ENCODE measurements around the gene TAF5L. TPM values are rescaled to one million over a fixed set of nuclear protein-coding genes. Genes with fewer than 3 reads are reported as not detected.

TAF5L gene
- total and polyA plus RNA-seq, 3 experiments from 2014 or later, result 7.2 to 31.7 (median 30.5) TPM

- ChIA-PET POLR2A (no interaction called here), CTCF (no interaction called here)
- Mint-ChIP-seq H3K4me1 (peaks cover 6 to 15% (median 10%) of the 10 kb centered on the region in 3 donors), H3K36me3 (peaks cover 0 to 76% (median 16%) of the 10 kb centered on the region in 3 donors), H3K9me3 (no peaks in the 10 kb centered on the region), H3K4me3 (peak overlapping the region in 1 of 7 donors; percentile 32), H3K27me3 (peaks cover 0 to 1% of the 10 kb centered on the region in 2 donors), H3K27ac (peak overlapping the region in 1 of 8 donors; percentile 29)
- Histone ChIP-seq H3K27ac (ENCODE audit: low read depth, low read length) (no peak overlapping the region), H3K36me3 (ENCODE audit: insufficient read depth, low read length) (peaks cover 25% of the 10 kb centered on the region), H3K27me3 (ENCODE audit: insufficient read depth, low read length, poor library complexity, severe bottlenecking) (no peaks in the 10 kb centered on the region), H3K4me3 (ENCODE audit: low read length) (no peak overlapping the region), H3K4me1 (ENCODE audit: insufficient read depth, low read length) (no peaks in the 10 kb centered on the region), H3K9me3 (ENCODE audit: low read length) (no peaks in the 10 kb centered on the region)
- DNase-seq, result no peak
Observed at GRCh38 chr1:229640455-229640854, 14.5 kb upstream of the TAF5L start.

DNA sequence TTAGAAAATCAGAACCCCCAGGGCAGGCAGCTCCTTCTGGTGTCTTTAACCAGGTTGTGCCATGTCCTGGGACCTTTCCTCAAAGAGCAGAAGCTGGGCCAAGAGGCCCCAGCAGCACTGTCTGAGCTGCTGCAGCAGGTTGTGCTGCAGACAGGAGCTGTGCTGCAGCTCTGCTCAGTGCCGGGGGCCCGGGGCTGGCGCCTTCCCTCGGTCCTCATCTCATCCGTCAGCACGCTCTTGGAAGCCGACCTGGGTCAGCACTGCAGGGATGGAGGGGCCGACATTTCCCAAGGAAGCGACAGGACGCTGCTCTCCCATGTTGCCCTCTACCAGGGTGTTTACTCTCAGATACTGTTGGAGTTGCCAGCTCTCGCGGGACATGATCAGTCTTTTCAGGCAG lies 11.8 kb upstream of the TAF5L start:
- Histone ChIP-seq H3K27me3 (ENCODE audit: insufficient read depth, low read length, poor library complexity, severe bottlenecking) (no peaks in the 10 kb centered on the region), H3K4me3 (ENCODE audit: low read length) (no peak overlapping the region), H3K4me1 (ENCODE audit: insufficient read depth, low read length) (no peaks in the 10 kb centered on the region), H3K36me3 (ENCODE audit: insufficient read depth, low read length) (peaks cover 34% of the 10 kb centered on the region), H3K27ac (ENCODE audit: low read depth, low read length) (no peak overlapping the region), H3K9me3 (ENCODE audit: low read length) (no peaks in the 10 kb centered on the region)
- peaks cover 6 to 15% (median 10%) of the 10 kb centered on the region in 3 donors for H3K4me1 Mint-ChIP-seq
- peaks cover 0 to 68% (median 21%) of the 10 kb centered on the region in 3 donors for H3K36me3 Mint-ChIP-seq
- no peaks in the 10 kb centered on the region for H3K27me3 Mint-ChIP-seq
- H3K9me3 Mint-ChIP-seq, result no peaks in the 10 kb centered on the region
- ChIA-PET POLR2A (no interaction called here), CTCF (interaction anchor here (0.6 kb wide), 1 partner anchor 95 kb away, joined by 3 read pairs; no protein-coding TSS in a partner anchor)
- H3K4me3 Mint-ChIP-seq, result no peak overlapping the region
- DNase-seq, result no peak
- H3K27ac Mint-ChIP-seq, result no peak overlapping the region

- peak overlapping the region in 1 of 8 donors; percentile 17 for H3K27ac Mint-ChIP-seq
- H3K9me3 Mint-ChIP-seq, result no peaks in the 10 kb centered on the region
Observed at GRCh38 chr1:229636042-229636441, 10.1 kb upstream of the TAF5L start.

DNA sequence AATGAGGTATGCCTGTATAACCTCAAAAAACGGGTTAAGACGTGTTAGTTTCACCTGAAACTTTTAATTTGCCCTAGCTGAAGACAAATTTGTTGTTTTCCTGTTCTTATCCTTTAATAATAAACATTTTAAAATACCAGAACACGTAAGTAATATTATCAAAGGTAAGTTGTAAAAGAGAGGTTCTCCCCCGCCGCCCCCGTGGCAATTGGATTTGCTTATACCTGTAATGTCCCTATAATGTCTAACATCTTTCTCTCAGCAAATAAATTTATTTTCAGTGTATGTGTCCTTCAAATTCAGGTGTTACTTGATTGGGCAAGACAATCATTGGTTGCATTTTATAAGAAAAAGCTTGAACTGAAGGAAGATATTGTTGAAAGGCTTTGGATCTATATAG lies 6.0 kb upstream of the TAF5L start:
- Histone ChIP-seq H3K4me1 (ENCODE audit: insufficient read depth, low read length) (peaks cover 6% of the 10 kb centered on the region), H3K36me3 (ENCODE audit: insufficient read depth, low read length) (peaks cover 24% of the 10 kb centered on the region), H3K9me3 (ENCODE audit: low read length) (no peaks in the 10 kb centered on the region), H3K27ac (ENCODE audit: low read depth, low read length) (no peak overlapping the region), H3K27me3 (ENCODE audit: insufficient read depth, low read length, poor library complexity, severe bottlenecking) (no peaks in the 10 kb centered on the region), H3K4me3 (ENCODE audit: low read length) (no peak overlapping the region)
- Mint-ChIP-seq H3K4me1 (peaks cover 20 to 36% (median 36%) of the 10 kb centered on the region in 3 donors), H3K36me3 (peaks cover 0 to 54% (median 15%) of the 10 kb centered on the region in 3 donors), H3K27ac (no peak overlapping the region), H3K27me3 (no peaks in the 10 kb centered on the region), H3K9me3 (no peaks in the 10 kb centered on the region), H3K4me3 (no peak overlapping the region)
- ChIA-PET POLR2A (no interaction called here), CTCF (interaction anchor here (0.7 to 1.5 kb wide), 3 partner anchors 8 to 709 kb away, joined by 3 to 5 read pairs (median 4); partner anchors contain the start of gene ABCB10)
- DNase-seq, result no peak

More at GRCh38 chr1:229636042-229636441, 10.1 kb upstream of the TAF5L start:
- DNase-seq, result no peak
- no peak overlapping the region for H3K4me3 Mint-ChIP-seq
- H3K4me1 ChIP-seq (ENCODE audit: insufficient read depth, low read length), result no peaks in the 10 kb centered on the region
- ChIA-PET POLR2A (interaction anchor here (1.4 kb wide), 1 partner anchor 77 kb away, joined by 3 read pairs; the partner anchor contains the start of gene ABCB10), CTCF (no interaction called here)
- no peaks in the 10 kb centered on the region for H3K27me3 Mint-ChIP-seq
- H3K4me3 ChIP-seq (ENCODE audit: low read length), result no peak overlapping the region
- peaks cover 11 to 23% (median 13%) of the 10 kb centered on the region in 3 donors for H3K4me1 Mint-ChIP-seq
- no peaks in the 10 kb centered on the region for H3K9me3 ChIP-seq (ENCODE audit: low read length)
- no peaks in the 10 kb centered on the region for H3K27me3 ChIP-seq (ENCODE audit: insufficient read depth, low read length, poor library complexity, severe bottlenecking)
- H3K27ac ChIP-seq (ENCODE audit: low read depth, low read length), result no peak overlapping the region
- H3K36me3 Mint-ChIP-seq, result peaks cover 0 to 66% (median 22%) of the 10 kb centered on the region in 3 donors
- peaks cover 34% of the 10 kb centered on the region for H3K36me3 ChIP-seq (ENCODE audit: insufficient read depth, low read length)

GRCh38 chr1:229631148-229631547 lies 5.2 kb upstream of the TAF5L start:
- Mint-ChIP-seq H3K27me3 (no peaks in the 10 kb centered on the region), H3K4me1 (peaks cover 25 to 42% (median 42%) of the 10 kb centered on the region in 3 donors), H3K27ac (peak overlapping the region in 1 of 8 donors; percentile 81), H3K36me3 (peaks cover 0 to 50% (median 10%) of the 10 kb centered on the region in 3 donors), H3K4me3 (no peak overlapping the region), H3K9me3 (no peaks in the 10 kb centered on the region)
- no peak for DNase-seq
- CTCF ChIA-PET, result interaction anchor here (1.2 kb wide), 1 partner anchor 72 kb away, joined by 3 read pairs; the partner anchor contains the start of gene ABCB10
- Histone ChIP-seq H3K4me3 (ENCODE audit: low read length) (no peak overlapping the region), H3K4me1 (ENCODE audit: insufficient read depth, low read length) (peaks cover 8% of the 10 kb centered on the region), H3K27me3 (ENCODE audit: insufficient read depth, low read length, poor library complexity, severe bottlenecking) (no peaks in the 10 kb centered on the region), H3K36me3 (ENCODE audit: insufficient read depth, low read length) (peaks cover 16% of the 10 kb centered on the region), H3K9me3 (ENCODE audit: low read length) (no peaks in the 10 kb centered on the region), H3K27ac (ENCODE audit: low read depth, low read length) (no peak overlapping the region)
- POLR2A ChIA-PET, result interaction anchor here (0.6 kb wide), 1 partner anchor 1466 kb away, joined by 4 read pairs; no protein-coding TSS in a partner anchor

GRCh38 chr1:229629261-229629660 lies 3.3 kb upstream of the TAF5L start:
- POLR2A ChIA-PET, result no interaction called here
- no peak overlapping the region for H3K4me3 ChIP-seq (ENCODE audit: low read length)
- H3K4me3 Mint-ChIP-seq, result peak overlapping the region in 1 of 7 donors; percentile 34
- CTCF ChIA-PET, result no interaction called here
- H3K27me3 Mint-ChIP-seq, result no peaks in the 10 kb centered on the region
- peaks cover 0 to 36% (median 2%) of the 10 kb centered on the region in 3 donors for H3K36me3 Mint-ChIP-seq
- peaks cover 35 to 53% (median 52%) of the 10 kb centered on the region in 3 donors for H3K4me1 Mint-ChIP-seq
- no peaks in the 10 kb centered on the region for H3K9me3 Mint-ChIP-seq
- no peak overlapping the region for H3K27ac Mint-ChIP-seq
- H3K27me3 ChIP-seq (ENCODE audit: insufficient read depth, low read length, poor library complexity, severe bottlenecking), result no peaks in the 10 kb centered on the region
- H3K36me3 ChIP-seq (ENCODE audit: insufficient read depth, low read length), result no peaks in the 10 kb centered on the region
- H3K4me1 ChIP-seq (ENCODE audit: insufficient read depth, low read length), result peaks cover 16% of the 10 kb centered on the region
- H3K27ac ChIP-seq (ENCODE audit: low read depth, low read length), result no peak overlapping the region
- no peaks in the 10 kb centered on the region for H3K9me3 ChIP-seq (ENCODE audit: low read length)
- no peak for DNase-seq

DNA sequence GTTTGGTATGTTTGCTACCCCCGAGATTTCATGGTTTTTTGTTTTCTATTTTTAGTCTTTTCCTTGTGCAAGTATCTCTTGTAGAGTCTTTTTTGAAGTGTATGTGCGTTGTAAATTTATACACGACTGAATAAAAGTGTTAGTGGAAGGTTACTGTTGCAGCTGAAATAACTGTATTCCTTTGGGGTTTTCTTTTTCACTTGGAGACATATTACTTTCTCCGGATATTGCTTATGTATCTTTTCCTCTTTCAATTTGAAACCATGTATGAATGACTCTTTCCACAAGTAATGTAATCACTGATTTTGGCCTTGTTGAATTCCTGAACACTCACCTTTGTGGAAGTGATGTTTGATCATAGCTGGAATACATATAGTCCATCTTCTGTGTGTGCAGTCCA lies 1.1 kb upstream of the TAF5L start:
- Mint-ChIP-seq H3K4me1 (peaks cover 43 to 73% (median 64%) of the 10 kb centered on the region in 3 donors), H3K27me3 (no peaks in the 10 kb centered on the region), H3K4me3 (peak overlapping the region; percentile 93 to 99 (median 98)), H3K27ac (peak overlapping the region; percentile 83 to 99 (median 97)), H3K36me3 (peaks cover 0 to 28% (median 0%) of the 10 kb centered on the region in 3 donors), H3K9me3 (no peaks in the 10 kb centered on the region)
- Histone ChIP-seq H3K9me3 (ENCODE audit: low read length) (no peaks in the 10 kb centered on the region), H3K27me3 (ENCODE audit: insufficient read depth, low read length, poor library complexity, severe bottlenecking) (no peaks in the 10 kb centered on the region), H3K36me3 (ENCODE audit: insufficient read depth, low read length) (no peaks in the 10 kb centered on the region), H3K4me1 (ENCODE audit: insufficient read depth, low read length) (peaks cover 30% of the 10 kb centered on the region), H3K27ac (ENCODE audit: low read depth, low read length) (no peak overlapping the region), H3K4me3 (ENCODE audit: low read length) (peak overlapping the region; percentile 82)
- CTCF ChIA-PET, result interaction anchor here (4.5 kb wide), 1 partner anchor 69 kb away, joined by 19 read pairs; the partner anchor contains the start of gene ABCB10
- POLR2A ChIA-PET, result interaction anchor here (3.4 kb wide), 1 partner anchor 68 kb away, joined by 18 read pairs; the partner anchor contains the start of gene ABCB10
- DNase-seq, result no peak
